Astrocyte (in vitro differentiated cells and primary cell): ENCODE data around the gene TANGO6.
"Not testable (repeated sequence)": the region's sequence is repeated elsewhere in the genome, so short reads cannot be mapped to it uniquely, and the experiment has no call there.

Source experiments
- EZH2 ChIP-seq: IDR thresholded peaks from 2 replicates; pipeline ENCODE4 v1.6.1; 2012; ENCODE audit warnings: mild to moderate bottlenecking, low read length, inconsistent platforms; ENCODE audit not compliant: insufficient read depth
- TF ChIP-seq, protein P1 (sequence below): IDR thresholded peaks from 2 replicates; pipeline ENCODE4 v1.5.1; 2011; ENCODE audit warnings: low read depth, mild to moderate bottlenecking, inconsistent platforms, low read length, moderate library complexity; ENCODE audit not compliant: insufficient read depth

GRCh38 chr16:69051517-69051830, 208.1 kb downstream of the TANGO6 start:
- not testable (repeated sequence) for TF ChIP-seq EZH2
- TF ChIP-seq, protein P1, sequence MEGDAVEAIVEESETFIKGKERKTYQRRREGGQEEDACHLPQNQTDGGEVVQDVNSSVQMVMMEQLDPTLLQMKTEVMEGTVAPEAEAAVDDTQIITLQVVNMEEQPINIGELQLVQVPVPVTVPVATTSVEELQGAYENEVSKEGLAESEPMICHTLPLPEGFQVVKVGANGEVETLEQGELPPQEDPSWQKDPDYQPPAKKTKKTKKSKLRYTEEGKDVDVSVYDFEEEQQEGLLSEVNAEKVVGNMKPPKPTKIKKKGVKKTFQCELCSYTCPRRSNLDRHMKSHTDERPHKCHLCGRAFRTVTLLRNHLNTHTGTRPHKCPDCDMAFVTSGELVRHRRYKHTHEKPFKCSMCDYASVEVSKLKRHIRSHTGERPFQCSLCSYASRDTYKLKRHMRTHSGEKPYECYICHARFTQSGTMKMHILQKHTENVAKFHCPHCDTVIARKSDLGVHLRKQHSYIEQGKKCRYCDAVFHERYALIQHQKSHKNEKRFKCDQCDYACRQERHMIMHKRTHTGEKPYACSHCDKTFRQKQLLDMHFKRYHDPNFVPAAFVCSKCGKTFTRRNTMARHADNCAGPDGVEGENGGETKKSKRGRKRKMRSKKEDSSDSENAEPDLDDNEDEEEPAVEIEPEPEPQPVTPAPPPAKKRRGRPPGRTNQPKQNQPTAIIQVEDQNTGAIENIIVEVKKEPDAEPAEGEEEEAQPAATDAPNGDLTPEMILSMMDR, result not testable (repeated sequence)
